SK-N-SH (cell line): ENCODE measurements around the gene TRIP11. TPM values are rescaled to one million over a fixed set of nuclear protein-coding genes. Genes with fewer than 3 reads are reported as not detected.
"Not testable (repeated sequence)": the region's sequence is repeated elsewhere in the genome, so short reads cannot be mapped to it uniquely, and the experiment has no call there.

Experiments used
- CTCF ChIA-PET: fragments of 300-600, 350-600 bp; formaldehyde crosslinking; extraction: SDS; loops from one replicate; lab custom pipeline; 2021; lab: Yijun Ruan, JAX
- POLR2A ChIA-PET: fragments of 350-600 bp; sonication (Branson Sonifier 250); formaldehyde crosslinking; extraction: SDS; loops from one replicate; lab custom pipeline; 2020; ENCODE audit warnings: antibody characterized with exemption, inconsistent platforms; lab: Yijun Ruan, JAX
- DNase-seq: peaks from one replicate; pipeline ENCODE4 v3.0.0; 2012
- H2AFZ ChIP-seq: fragments of 200-600 bp; sonication (generic); 2 replicates; pipeline ENCODE4 v1.8.1; 2016; ENCODE audit warnings: antibody characterized with exemption, mild to moderate bottlenecking, low read depth
- H3F3A ChIP-seq: fragments of 200-600 bp; sonication (generic); replicated peaks from 2 replicates; pipeline ENCODE3; 2016; ENCODE audit warnings: antibody characterized with exemption, mild to moderate bottlenecking; ENCODE audit not compliant: insufficient read depth
- H3K27ac ChIP-seq, 2 experiments: fragments of 200-500 bp in 1 of 2; fragments of 200-600 bp in 1 of 2; sonication (Bioruptor generic) in 1 of 2; sonication (generic), shearing (Covaris generic) in 1 of 2; 2 replicates each; pipeline versions ENCODE4 v1.5.1 to v1.6.1; 2014 to 2016; ENCODE audit warnings: low read depth in 2 of 2, inconsistent platforms in 1 of 2, low read length in 1 of 2, mild to moderate bottlenecking in 1 of 2, mixed read lengths in 1 of 2
- H3K27me3 ChIP-seq: fragments of 200-600 bp; sonication (generic), shearing (Covaris generic); 2 replicates; pipeline ENCODE4 v1.6.1; 2016; ENCODE audit warnings: mixed run types; ENCODE audit not compliant: insufficient read depth
- H3K36me3 ChIP-seq, 2 experiments: fragments of 200-500 bp in 1 of 2; fragments of 200-600 bp in 1 of 2; sonication (Bioruptor generic) in 1 of 2; sonication (generic) in 1 of 2; replicated peaks in 1 of 2; 2 replicates each; pipeline versions ENCODE3 to v1.5.1; 2014 to 2016; ENCODE audit warnings: low read length in 1 of 2, mild to moderate bottlenecking in 1 of 2; ENCODE audit not compliant: insufficient read depth in 2 of 2, control insufficient read depth in 1 of 2
- H3K4me1 ChIP-seq, 2 experiments: fragments of 200-500 bp in 1 of 2; fragments of 200-600 bp in 1 of 2; sonication (Bioruptor generic) in 1 of 2; sonication (generic), shearing (Covaris generic) in 1 of 2; 2 replicates each; pipeline versions ENCODE4 v1.5.1 to v1.6.1; 2014 to 2016; ENCODE audit warnings: low read depth in 1 of 2, low read length in 1 of 2, mixed run types in 1 of 2; ENCODE audit not compliant: insufficient read depth in 2 of 2, control insufficient read depth in 1 of 2
- H3K4me2 ChIP-seq: fragments of 200-600 bp; sonication (generic), shearing (Covaris generic); 2 replicates; pipeline ENCODE4 v1.6.1; 2017; ENCODE audit warnings: mixed run types
- H3K4me3 ChIP-seq, 2 experiments: fragments of 200-500 bp in 1 of 2; fragments of 200-600 bp in 1 of 2; sonication (Bioruptor generic) in 1 of 2; sonication (generic), shearing (Covaris generic) in 1 of 2; 2 replicates each; pipeline versions ENCODE4 v1.5.1 to v1.8.1; 2014 to 2016; ENCODE audit warnings: low read depth in 2 of 2, inconsistent platforms in 1 of 2, low read length in 1 of 2, mild to moderate bottlenecking in 1 of 2, mixed read lengths in 1 of 2, moderate library complexity in 1 of 2
- H3K79me2 ChIP-seq: fragments of 200-600 bp; sonication (generic); 2 replicates; pipeline ENCODE4 v1.8.1; 2017; ENCODE audit warnings: mild to moderate bottlenecking; ENCODE audit not compliant: insufficient read depth
- H3K9ac ChIP-seq: fragments of 200-600 bp; sonication (generic); 2 replicates; pipeline ENCODE4 v1.6.1; 2017; ENCODE audit warnings: mixed run types
- H3K9me2 ChIP-seq: fragments of 200-600 bp; sonication (generic); 2 replicates; pipeline ENCODE4 v1.6.1; 2017; ENCODE audit warnings: mixed run types
- H3K9me3 ChIP-seq: fragments of 200-600 bp; sonication (generic); 2 replicates; pipeline ENCODE4 v1.6.1; 2017; ENCODE audit warnings: mixed run types, mild to moderate bottlenecking, moderate library complexity
- H4K20me1 ChIP-seq: fragments of 200-600 bp; sonication (generic); 2 replicates; pipeline ENCODE4 v1.6.1; 2017; ENCODE audit warnings: mild to moderate bottlenecking, mixed run types; ENCODE audit not compliant: insufficient read depth
- ELF1 ChIP-seq: IDR thresholded peaks from 2 replicates; pipeline ENCODE4 v1.4.0; 2012
- JUND ChIP-seq: IDR thresholded peaks from 2 replicates; pipeline ENCODE4 v1.4.0; 2012
- MAX ChIP-seq: IDR thresholded peaks from 2 replicates; pipeline ENCODE4 v1.4.0; 2012; ENCODE audit warnings: low read depth
- MEF2A ChIP-seq: IDR thresholded peaks from 2 replicates; pipeline ENCODE4 v1.4.0; 2012; ENCODE audit warnings: low read depth, borderline replicate concordance
- RFX5 ChIP-seq: IDR thresholded peaks from 2 replicates; pipeline ENCODE4 v1.6.1; 2012; ENCODE audit warnings: mild to moderate bottlenecking, improper control_type of control experiment, low read length
- SMC3 ChIP-seq: IDR thresholded peaks from 2 replicates; pipeline ENCODE4 v1.6.1; 2012; ENCODE audit warnings: low read depth, low read length, improper control_type of control experiment
- TEAD4 ChIP-seq: IDR thresholded peaks from 2 replicates; pipeline ENCODE4 v1.4.0; 2012; ENCODE audit warnings: mild to moderate bottlenecking, borderline replicate concordance; ENCODE audit not compliant: insufficient read depth
- USF1 ChIP-seq: IDR thresholded peaks from 2 replicates; pipeline ENCODE4 v1.4.0; 2012; ENCODE audit warnings: low read depth, borderline replicate concordance
- USF2 ChIP-seq: fragments of 150-350 bp; IDR thresholded peaks from 2 replicates; pipeline ENCODE4 v1.6.1; 2017; ENCODE audit warnings: antibody characterized with exemption, low read length, low read depth, borderline replicate concordance
- YY1 ChIP-seq: IDR thresholded peaks from 2 replicates; pipeline ENCODE4 v1.4.0; 2012; ENCODE audit warnings: low read depth, mild to moderate bottlenecking
- whole genome bisulfite sequencing: methylation state at CpG from one replicate; pipeline ENCODE4 v1.1.6; 2017; ENCODE audit warnings: low lambda C conversion rate; 5-methylcytosine and 5-hydroxymethylcytosine counted together
- polyA plus RNA-seq, 3 experiments: library from polyadenylated mRNA; depleted of rRNA; stranded (reverse); fragments of >200 nt; gene quantifications; 2 replicates each; pipeline ENCODE4 v1.2.3, GENCODE V29; 2012

The TRIP11 gene
- polyA plus RNA-seq, 1 of the 3 experiments (the other 2 are of a cell fraction), result 4.6 TPM

- H3K4me2 ChIP-seq, H2AFZ ChIP-seq, H3K9me3 ChIP-seq, DNase-seq, H3F3A ChIP-seq, POLR2A ChIA-PET, H3K27ac ChIP-seq, H3K4me3 ChIP-seq, H3K36me3 ChIP-seq, H3K9ac ChIP-seq, H3K27me3 ChIP-seq, H3K9me2 ChIP-seq: not testable (repeated sequence)
- Histone ChIP-seq H4K20me1 (peaks cover 16% of the 10 kb centered on the region), H3K4me1 (peaks cover 7 to 12% of the 10 kb centered on the region in 2 experiments; a peak in 3 of 4 replicates), H3K79me2 (peaks cover 42% of the 10 kb centered on the region)
- CTCF ChIA-PET, result interaction anchor here (1.2 kb wide), 1 partner anchor 21 kb away, joined by 3 read pairs; no protein-coding TSS in a partner anchor
- 91% methylated on average over 2 of the region's 2 CpGs for WGBS
These were observed 1.9 kb upstream of the TRIP11 start for GRCh38 chr14:92041766-92042165.

- peak overlapping the region; percentile 95 for H3K4me2 ChIP-seq
- 70% methylated on average over 10 of the region's 10 CpGs for WGBS
- peak overlapping the region; percentile 80 for H2AFZ ChIP-seq
- peak overlapping the region; percentile 83 to 92 for H3K4me3 ChIP-seq
- peaks cover 7 to 12% of the 10 kb centered on the region in 2 experiments; a peak in 3 of 4 replicates for H3K4me1 ChIP-seq
- H3K27ac ChIP-seq, result peak overlapping the region in 1 of 2 experiments; percentile 96; a peak in 2 of 4 replicates
- peak overlapping the region; percentile 94; the same call in 1 of the 2 replicates for H3K9ac ChIP-seq
- no peak for TF ChIP-seq RFX5
- no peak for TF ChIP-seq TEAD4
- no peak for TF ChIP-seq YY1
- peaks cover 22% of the 10 kb centered on the region for H4K20me1 ChIP-seq
- H3F3A ChIP-seq, result peaks cover 8% of the 10 kb centered on the region
- ChIA-PET POLR2A (interaction anchor here (1.5 to 2.2 kb wide), 2 partner anchors 65 to 80 kb away, joined by 5 to 13 read pairs; partner anchors contain the start of genes ATXN3, CPSF2 and NDUFB1), CTCF (interaction anchor here (1.0 to 1.2 kb wide), 3 partner anchors 9 to 21 kb away, joined by 3 to 4 read pairs (median 3); no protein-coding TSS in a partner anchor)
- no peak for DNase-seq
- H3K9me2 ChIP-seq, result no peaks in the 10 kb centered on the region
- H3K27me3 ChIP-seq, result no peaks in the 10 kb centered on the region
- H3K79me2 ChIP-seq, result peaks cover 48% of the 10 kb centered on the region
- no peaks in the 10 kb centered on the region for H3K9me3 ChIP-seq
- H3K36me3 ChIP-seq, result peaks cover 0 to 5% of the 10 kb centered on the region in 2 experiments
These were observed 1.3 kb upstream of the TRIP11 start for GRCh38 chr14:92041203-92041602.

GRCh38 chr14:92040431-92041051, 682 bp upstream of the TRIP11 start:
- Histone ChIP-seq H3K4me3 (peak overlapping the region; percentile 83 to 92), H2AFZ (peak overlapping the region; percentile 80), H3K27ac (peak overlapping the region; percentile 96), H3K9me3 (no peaks in the 10 kb centered on the region), H3K9me2 (no peaks in the 10 kb centered on the region), H3K27me3 (no peaks in the 10 kb centered on the region), H3K4me1 (peaks cover 7 to 12% of the 10 kb centered on the region in 2 experiments; a peak in 3 of 4 replicates), H3K79me2 (peaks cover 54% of the 10 kb centered on the region), H3K9ac (peak overlapping the region; percentile 94), H3K36me3 (peaks cover 0 to 10% of the 10 kb centered on the region in 2 experiments), H3K4me2 (peak overlapping the region; percentile 95), H3F3A (peaks cover 8% of the 10 kb centered on the region), H4K20me1 (peaks cover 27% of the 10 kb centered on the region)
- ChIA-PET POLR2A (interaction anchor here (1.5 to 2.2 kb wide), 4 partner anchors 15 to 81 kb away, joined by 5 to 13 read pairs (median 6); partner anchors contain the start of genes ATXN3, CPSF2 and NDUFB1), CTCF (interaction anchor here (0.9 to 1.7 kb wide), 6 partner anchors 9 to 66 kb away, joined by 3 to 4 read pairs (median 3); partner anchors contain the start of gene ATXN3)
- DNase-seq, result peak; percentile 47
- WGBS, result 3% methylated on average over 13 of the region's 13 CpGs
- no peak for TF ChIP-seq MEF2A
- no peak for TF ChIP-seq ELF1
- TF ChIP-seq MAX, result no peak; the same call in 1 of the 2 replicates
- TF ChIP-seq USF1, result peak; percentile 60; the same call in 1 of the 2 replicates
- 0 out of 2 replicates have a peak, but pooled peaks have one; percentile 16 for TF ChIP-seq USF2
- no peak for TF ChIP-seq JUND
- TF ChIP-seq SMC3, result no peak
